MCF 10A (cell line): Measurements from ENCODE around the gene PDE7B. TPM values are rescaled to one million over a fixed set of nuclear protein-coding genes. Genes with fewer than 3 reads are reported as not detected.

Source experiments
- BruUV-seq: library from RNA; stranded (reverse); fragments of 400-500 nt; replicated peaks from 2 replicates; lab custom pipeline; 2021; lab: Mats Ljungman, UMichigan
- CTCF ChIA-PET: fragments of 300-600 bp; sonication (Branson Sonifier 250); formaldehyde crosslinking; extraction: SDS; loops from one replicate; lab custom pipeline; 2021; ENCODE audit warnings: antibody characterized with exemption, inconsistent platforms; lab: Yijun Ruan, JAX
- POLR2A ChIA-PET: fragments of 300-600, 350-650 bp; sonication (Branson Sonifier 250); formaldehyde crosslinking; extraction: SDS; loops from one replicate; lab custom pipeline; 2020; ENCODE audit warnings: antibody characterized with exemption, inconsistent platforms; lab: Yijun Ruan, JAX
- DNase-seq: peaks from one replicate; pipeline ENCODE4 v3.0.0-alpha.2; 2018; ENCODE audit not compliant: unreplicated experiment
- H3K27ac Mint-ChIP-seq: one replicate; pipeline ENCODE4 v1.8.0; 2022; ENCODE audit warnings: mild to moderate bottlenecking, low read depth, mixed read lengths; ENCODE audit not compliant: unreplicated experiment
- H3K27me3 Mint-ChIP-seq: one replicate; pipeline ENCODE4 v1.8.0; 2022; ENCODE audit warnings: mixed read lengths; ENCODE audit not compliant: insufficient read depth, unreplicated experiment
- H3K36me3 Mint-ChIP-seq: one replicate; pipeline ENCODE4 v1.8.0; 2022; ENCODE audit warnings: mild to moderate bottlenecking, moderate library complexity, mixed read lengths; ENCODE audit not compliant: insufficient read depth, unreplicated experiment
- H3K4me1 Mint-ChIP-seq: one replicate; pipeline ENCODE4 v1.8.0; 2022; ENCODE audit warnings: mixed read lengths; ENCODE audit not compliant: insufficient read depth, unreplicated experiment
- H3K4me3 Mint-ChIP-seq: one replicate; pipeline ENCODE4 v1.8.0; 2022; ENCODE audit warnings: mild to moderate bottlenecking, moderate library complexity, mixed read lengths; ENCODE audit not compliant: unreplicated experiment
- H3K9me3 Mint-ChIP-seq: one replicate; pipeline ENCODE4 v1.8.0; 2022; ENCODE audit warnings: mixed read lengths; ENCODE audit not compliant: unreplicated experiment
- CTCF ChIP-seq: fragments of 200-600 bp; IDR thresholded peaks from one replicate; pipeline ENCODE4 v1.8.0; 2022; ENCODE audit warnings: antibody characterized with exemption, mild to moderate bottlenecking; ENCODE audit not compliant: unreplicated experiment
- intact Hi-C: fragments of 100-400 bp; cut with micrococcal nuclease; formaldehyde crosslinking; loops from 2 replicates; pipeline ENCODE4 v1.14.1; 2022
- total RNA-seq: library from RNA; stranded (reverse); gene quantifications from 2 replicates; pipeline ENCODE4 v1.2.3, GENCODE V29; 2022

PDE7B gene
- total RNA-seq, 1 experiment from 2014 or later: 1.4 TPM

- H3K4me3 Mint-ChIP-seq: peak overlapping the region; percentile 35
- POLR2A ChIA-PET: interaction anchor here (0.9 kb wide), 1 partner anchor 51 kb away, joined by 3 read pairs; no protein-coding TSS in a partner anchor
- CTCF ChIA-PET: interaction anchor here (0.6 kb wide), 1 partner anchor 108 kb away, joined by 3 read pairs; no protein-coding TSS in a partner anchor
Observed at GRCh38 chr6:135880066-135880972, 28.8 kb downstream of the PDE7B start.

GRCh38 chr6:135883045-135883444, 31.5 kb downstream of the PDE7B start:
- Mint-ChIP-seq H3K27ac (no peak overlapping the region), H3K4me1 (peaks cover 17% of the 10 kb centered on the region), H3K4me3 (no peak overlapping the region), H3K9me3 (no peaks in the 10 kb centered on the region), H3K27me3 (no peaks in the 10 kb centered on the region), H3K36me3 (no peaks in the 10 kb centered on the region)
- BruUV-seq: no TSS peak
- DNase-seq: no peak
- intact Hi-C loops: no loop called here
- ChIA-PET POLR2A (interaction anchor here (0.5 to 2.2 kb wide), 6 partner anchors 8 to 29 kb away, joined by 3 to 5 read pairs (median 4); no protein-coding TSS in a partner anchor), CTCF (interaction anchor here (1.5 to 1.7 kb wide), 2 partner anchors 27 to 343 kb away, joined by 4 to 8 read pairs; no protein-coding TSS in a partner anchor)
- TF ChIP-seq CTCF: no peak

More at GRCh38 chr6:135880066-135880972, 28.8 kb downstream of the PDE7B start:
- peaks cover 6% of the 10 kb centered on the region for H3K36me3 Mint-ChIP-seq
- H3K9me3 Mint-ChIP-seq: no peaks in the 10 kb centered on the region
- H3K4me1 Mint-ChIP-seq: peaks cover 26% of the 10 kb centered on the region
- intact Hi-C loops: no loop called here
- TF ChIP-seq CTCF: no peak
- peak; percentile 40 for DNase-seq
- no TSS peak for BruUV-seq
- no peaks in the 10 kb centered on the region for H3K27me3 Mint-ChIP-seq
- peak overlapping the region; percentile 63 for H3K27ac Mint-ChIP-seq

GRCh38 chr6:135883536-135883935, 32.0 kb downstream of the PDE7B start:
- H3K4me1 Mint-ChIP-seq: peaks cover 17% of the 10 kb centered on the region
- no TSS peak for BruUV-seq
- no peaks in the 10 kb centered on the region for H3K9me3 Mint-ChIP-seq
- H3K4me3 Mint-ChIP-seq: no peak overlapping the region
- POLR2A ChIA-PET: interaction anchor here (0.5 to 2.2 kb wide), 7 partner anchors 8 to 43 kb away, joined by 3 to 5 read pairs (median 3); no protein-coding TSS in a partner anchor
- intact Hi-C loops: no loop called here
- no peaks in the 10 kb centered on the region for H3K27me3 Mint-ChIP-seq
- no peak overlapping the region for H3K27ac Mint-ChIP-seq
- no peaks in the 10 kb centered on the region for H3K36me3 Mint-ChIP-seq
- CTCF ChIA-PET: interaction anchor here (1.5 to 1.7 kb wide), 2 partner anchors 26 to 343 kb away, joined by 4 to 8 read pairs; no protein-coding TSS in a partner anchor
- no peak for DNase-seq
- TF ChIP-seq CTCF: no peak

GRCh38 chr6:135884136-135884535, 32.6 kb downstream of the PDE7B start:
- H3K27ac Mint-ChIP-seq: no peak overlapping the region

More at GRCh38 chr6:135884136-135884535, 32.6 kb downstream of the PDE7B start:
- H3K27me3 Mint-ChIP-seq: no peaks in the 10 kb centered on the region
- TF ChIP-seq CTCF: no peak
- H3K4me1 Mint-ChIP-seq: peaks cover 17% of the 10 kb centered on the region
- no peaks in the 10 kb centered on the region for H3K9me3 Mint-ChIP-seq
- H3K36me3 Mint-ChIP-seq: no peaks in the 10 kb centered on the region
- ChIA-PET POLR2A (interaction anchor here (0.7 to 2.2 kb wide), 3 partner anchors 19 to 43 kb away, joined by 3 to 4 read pairs (median 3); no protein-coding TSS in a partner anchor), CTCF (interaction anchor here (1.5 kb wide), 1 partner anchor 342 kb away, joined by 8 read pairs; no protein-coding TSS in a partner anchor)
- no peak for DNase-seq
- intact Hi-C loops: no loop called here
- BruUV-seq: no TSS peak
- H3K4me3 Mint-ChIP-seq: no peak overlapping the region
